Erythroblast (primary cell): ENCODE measurements around the gene MT1M.
A peak's percentile ranks its signal among the peaks of the same experiment; 100 is the strongest.
"Not testable (repeated sequence)": the region's sequence is repeated elsewhere in the genome, so short reads cannot be mapped to it uniquely, and the experiment has no call there.

Experiments
- DNase-seq, 2 experiments: peaks; one replicate each; lab custom pipeline; 2025; lab: John Stamatoyannopoulos, UW
- GATA1 ChIP-seq: IDR thresholded peaks from 2 replicates; pipeline ENCODE4 v1.6.1; 2011; ENCODE audit warnings: low read depth, mild to moderate bottlenecking, control low read depth, low read length, moderate library complexity
- POLR2A ChIP-seq: IDR thresholded peaks from 2 replicates; pipeline ENCODE4 v1.6.1; 2011; ENCODE audit warnings: mild to moderate bottlenecking, low read length

Gene MT1M

DNA sequence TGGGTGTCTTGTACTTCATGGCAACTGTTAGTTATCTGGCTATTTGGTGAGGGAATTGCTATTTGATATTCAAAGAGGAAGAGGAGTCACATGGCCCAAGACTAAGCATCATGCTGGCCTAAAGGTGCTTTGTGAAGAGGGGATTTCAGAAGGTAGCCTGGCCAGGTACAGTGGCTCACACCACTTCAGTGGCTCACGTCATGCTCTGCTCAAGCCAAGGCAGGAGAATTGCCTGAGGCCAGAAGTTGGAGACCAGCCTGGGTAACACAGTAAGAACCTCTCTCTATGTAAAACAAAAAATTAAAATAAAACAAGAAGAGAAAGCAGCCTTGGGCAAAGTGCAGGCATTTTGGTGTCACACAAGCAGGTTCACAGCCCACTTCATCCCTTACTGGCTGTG lies 12.9 kb downstream of the MT1M start:
- TF ChIP-seq POLR2A, result no peak
- TF ChIP-seq GATA1, result no peak
- DNase-seq, result no peak

DNA sequence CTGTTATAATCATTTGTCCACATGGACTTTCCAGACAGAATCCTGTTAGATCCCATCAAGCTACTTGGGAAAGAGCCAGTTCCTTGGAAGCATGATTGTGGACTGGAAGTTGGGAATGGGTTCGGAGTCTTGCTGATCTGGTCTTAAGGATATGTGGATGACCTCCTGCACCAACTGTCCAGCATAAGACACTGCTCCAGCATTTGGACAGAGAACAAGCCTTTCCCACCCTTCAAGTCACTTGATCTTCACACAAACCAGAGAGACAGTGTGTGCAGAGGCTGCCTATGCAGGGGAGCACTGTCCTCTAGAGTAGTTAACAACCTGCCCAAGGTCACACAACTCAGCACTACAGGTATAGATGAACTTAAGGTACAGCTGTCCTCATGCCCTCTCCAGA lies 13.4 kb downstream of the MT1M start:
- TF ChIP-seq GATA1, result no peak
- no peak for TF ChIP-seq POLR2A

DNA sequence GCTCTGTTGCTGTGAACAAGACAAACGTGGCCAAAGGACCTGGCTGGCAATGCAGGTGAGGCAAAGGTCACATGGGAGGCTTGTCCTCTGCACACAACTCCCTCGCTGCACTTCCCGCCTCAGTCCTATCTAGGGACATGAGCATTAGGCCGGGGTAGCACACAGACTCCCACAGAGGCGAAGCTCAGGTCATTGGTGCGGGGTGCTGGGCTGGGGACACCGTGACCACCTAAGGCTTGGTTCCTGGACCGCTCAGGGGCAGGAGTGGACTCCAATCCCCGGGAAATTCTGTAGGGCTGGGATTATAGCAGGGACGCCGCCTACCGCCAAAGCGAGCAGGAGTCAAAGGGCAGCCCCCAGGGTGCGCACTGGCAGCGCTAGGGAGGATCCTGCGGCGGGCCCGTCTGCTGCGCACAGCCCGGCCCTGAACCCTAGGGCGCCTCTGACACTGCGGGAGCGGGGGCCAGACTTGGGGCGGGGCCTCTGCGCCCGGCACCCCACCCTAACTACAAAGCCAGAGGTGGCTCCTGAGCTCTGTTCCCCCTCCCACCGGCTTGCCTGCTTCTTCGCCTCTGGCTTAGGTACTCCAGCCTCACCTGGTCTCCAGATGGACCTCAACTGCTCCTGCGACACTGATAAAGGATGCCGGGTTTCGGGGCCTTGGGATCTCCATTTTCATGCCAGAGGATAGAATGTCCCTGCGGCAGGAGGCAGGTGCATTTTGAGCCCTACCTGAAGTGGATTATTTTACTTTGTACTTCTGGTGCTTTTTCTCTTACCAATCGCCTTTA lies 15.4 kb downstream of the MT1M start:
- no peak for DNase-seq

More for the DNA sequence above, 13.4 kb downstream of the MT1M start:
- DNase-seq, result no peak

DNA sequence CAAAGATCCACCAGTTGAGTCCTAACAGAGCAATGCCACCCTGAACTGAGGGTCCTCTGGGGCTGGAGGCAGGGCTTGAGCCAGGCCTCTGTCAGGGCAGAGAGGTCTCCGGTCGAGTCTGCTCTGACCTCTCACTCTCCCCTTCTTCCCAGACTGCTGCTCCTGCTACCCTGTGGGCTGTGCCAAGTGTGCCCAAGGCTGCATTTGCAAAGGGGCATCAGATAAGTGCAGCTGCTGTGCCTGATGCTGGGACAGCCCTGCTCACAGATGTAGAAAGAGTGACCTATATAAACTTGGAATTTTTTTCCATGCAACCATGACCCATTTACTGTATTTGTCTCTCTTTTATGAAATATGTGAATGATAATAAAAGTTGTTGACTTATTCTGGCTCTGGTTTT lies 16.8 kb downstream of the MT1M start:
- no peak for DNase-seq
- no peak for TF ChIP-seq POLR2A
- no peak for TF ChIP-seq GATA1

More for the DNA sequence above, 15.4 kb downstream of the MT1M start:
- TF ChIP-seq POLR2A (no peak), GATA1 (no peak)

DNA sequence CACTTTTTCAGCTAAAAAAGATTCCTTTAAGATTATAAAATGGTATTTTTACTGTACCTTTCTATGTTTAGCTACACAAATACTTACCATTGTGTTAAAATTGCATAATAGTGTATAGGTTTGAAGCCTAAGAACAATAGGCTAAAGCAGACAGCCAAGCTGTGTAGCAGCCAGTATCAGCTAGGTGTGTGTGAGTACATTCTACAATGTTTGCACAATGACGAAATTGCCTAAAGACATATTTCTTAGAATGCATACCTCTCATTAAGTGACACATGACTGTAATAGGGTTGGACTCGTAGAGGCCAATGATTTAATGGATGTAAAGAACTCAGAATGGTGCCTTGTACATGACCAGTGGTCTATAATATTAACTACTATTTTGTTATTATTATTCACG lies 17.4 kb downstream of the MT1M start:
- TF ChIP-seq GATA1 (no peak), POLR2A (no peak)
- no peak for DNase-seq

DNA sequence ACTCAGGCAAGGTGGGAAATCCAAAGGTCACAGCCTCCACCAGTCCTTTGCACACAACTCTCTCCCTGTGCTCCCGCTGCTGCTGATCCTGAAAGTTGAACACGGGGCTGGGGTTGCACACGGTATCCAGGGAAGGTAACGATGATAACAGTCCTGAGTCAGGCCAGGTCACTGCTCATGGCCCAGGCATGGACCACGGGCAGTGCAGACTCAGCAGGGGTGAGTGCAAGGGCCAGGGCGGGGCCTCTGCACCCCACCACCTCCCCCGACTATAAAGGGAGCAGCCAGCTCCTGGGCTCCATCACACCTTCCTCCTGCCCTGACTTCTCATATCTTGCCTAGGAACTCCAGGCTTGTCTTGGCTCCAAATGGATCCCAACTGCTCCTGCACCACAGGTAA lies 19.1 kb downstream of the MT1M start, which contains the start of gene MT1B:
Gene MT1B (plus strand): TSS at position 301 of the 400 bp plus-strand sequence. CDS start 68 bp downstream, at position 369.
- DNase-seq, result no peak
- TF ChIP-seq GATA1, result no peak
- TF ChIP-seq POLR2A, result no peak

DNA sequence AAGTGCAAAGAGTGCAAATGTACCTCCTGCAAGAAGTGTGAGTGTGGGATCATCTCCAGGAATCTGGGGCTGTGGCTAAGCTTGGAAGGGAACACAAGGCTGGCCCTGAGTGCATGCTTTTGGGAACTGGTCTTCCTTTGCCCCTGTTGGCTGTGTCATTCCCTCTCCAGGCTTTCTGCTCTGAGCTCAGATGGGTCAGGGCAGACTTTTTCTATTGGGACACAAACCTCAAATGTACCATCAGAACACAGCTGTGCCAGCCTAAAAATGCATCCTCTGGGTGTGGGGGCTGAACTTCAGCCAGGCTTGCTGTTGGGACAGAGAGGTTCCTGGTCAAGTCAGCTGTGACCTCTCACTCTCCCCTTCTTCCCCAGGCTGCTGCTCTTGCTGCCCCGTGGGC lies 20.1 kb downstream of the MT1M start:
- TF ChIP-seq POLR2A, result no peak
- TF ChIP-seq GATA1, result no peak
- no peak for DNase-seq

DNA sequence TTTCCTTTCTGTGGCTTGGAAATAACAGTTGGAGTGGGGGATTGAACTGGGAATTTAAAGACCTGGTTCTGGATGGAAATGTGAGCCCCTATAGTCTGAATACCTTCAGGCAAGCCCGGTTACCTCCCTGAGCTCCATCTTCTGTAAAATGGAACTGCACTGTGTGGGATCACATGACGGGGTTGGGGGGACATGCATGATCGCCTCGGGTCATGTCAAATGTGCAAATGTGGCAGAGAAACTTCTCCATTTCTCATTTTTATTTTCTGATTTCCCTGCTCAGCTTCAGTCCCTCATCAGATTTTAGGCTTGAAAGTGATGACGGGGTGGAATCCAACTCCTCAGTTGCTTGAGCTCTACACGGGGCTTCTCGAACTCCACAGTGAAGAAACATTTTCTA lies 20.8 kb downstream of the MT1M start:
- DNase-seq, result no peak
- TF ChIP-seq GATA1, result no peak
- TF ChIP-seq POLR2A, result no peak

DNA sequence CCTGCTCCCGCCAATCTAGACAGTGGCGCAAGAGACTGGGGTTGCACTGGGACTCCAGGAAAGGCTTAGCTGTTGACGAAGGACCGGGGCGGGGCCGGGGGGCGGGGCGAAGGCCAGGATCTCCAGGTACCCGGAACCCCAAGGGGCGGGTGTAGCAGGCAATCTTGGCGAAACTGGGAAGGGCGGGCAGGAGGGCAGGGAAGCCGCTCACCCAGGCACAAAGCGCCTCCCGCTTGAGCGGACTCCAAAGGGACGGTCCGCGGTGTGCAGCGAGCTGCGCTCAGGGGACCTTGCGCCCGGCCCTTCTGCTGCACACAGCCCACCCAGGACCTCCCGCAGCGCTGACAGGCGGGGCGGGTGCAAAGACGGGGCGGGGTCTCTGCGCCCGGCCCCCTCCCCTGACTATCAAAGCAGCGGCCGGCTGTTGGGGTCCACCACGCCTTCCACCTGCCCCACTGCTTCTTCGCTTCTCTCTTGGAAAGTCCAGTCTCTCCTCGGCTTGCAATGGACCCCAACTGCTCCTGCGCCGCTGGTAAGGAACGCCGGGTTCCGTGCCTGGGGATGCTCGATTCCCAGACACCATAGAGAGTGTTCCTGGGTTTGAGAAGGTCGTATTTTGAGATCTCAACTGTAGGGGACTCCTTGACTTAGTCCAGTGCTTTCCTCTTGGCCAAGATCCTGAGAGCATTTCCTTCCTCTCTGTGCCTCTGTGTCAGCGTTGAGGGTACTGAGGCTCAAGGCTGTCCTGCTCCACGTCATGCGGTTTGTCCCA lies 25.3 kb downstream of the MT1M start, which contains the start of gene MT1F:
Gene MT1F (plus strand): TSS at position 405 of the 772 bp plus-strand sequence. CDS start 100 bp downstream, at position 505.
- DNase-seq, result peak; percentile 9 to 33
- TF ChIP-seq GATA1, result no peak
- TF ChIP-seq POLR2A, result no peak

DNA sequence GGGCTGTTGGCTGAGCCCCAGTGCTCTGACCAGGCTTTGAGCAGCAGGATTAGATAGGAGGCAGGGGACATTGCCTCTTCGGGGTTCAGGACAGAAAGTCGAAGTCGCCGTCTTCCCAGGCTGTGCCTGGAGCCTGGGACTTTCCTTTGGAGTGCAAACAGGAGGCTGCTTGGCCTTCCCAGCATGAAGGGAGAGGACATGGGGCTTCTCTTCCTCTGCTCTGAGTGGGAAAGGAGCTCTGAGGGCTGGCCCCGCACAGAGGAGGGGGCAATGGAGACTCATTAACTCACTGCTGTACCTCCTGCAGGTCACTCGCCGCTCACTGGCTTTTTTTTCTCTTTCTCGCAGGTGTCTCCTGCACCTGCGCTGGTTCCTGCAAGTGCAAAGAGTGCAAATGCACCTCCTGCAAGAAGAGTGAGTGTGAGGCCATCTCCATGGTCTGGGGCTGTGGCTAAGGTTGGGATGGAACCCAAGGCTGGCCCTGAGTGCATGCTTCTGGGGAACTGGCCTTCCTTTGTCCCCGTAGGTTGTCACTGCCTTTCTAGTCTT lies 25.9 kb downstream of the MT1M start:
- TF ChIP-seq POLR2A (no peak), GATA1 (no peak)
- DNase-seq, result no peak

DNA sequence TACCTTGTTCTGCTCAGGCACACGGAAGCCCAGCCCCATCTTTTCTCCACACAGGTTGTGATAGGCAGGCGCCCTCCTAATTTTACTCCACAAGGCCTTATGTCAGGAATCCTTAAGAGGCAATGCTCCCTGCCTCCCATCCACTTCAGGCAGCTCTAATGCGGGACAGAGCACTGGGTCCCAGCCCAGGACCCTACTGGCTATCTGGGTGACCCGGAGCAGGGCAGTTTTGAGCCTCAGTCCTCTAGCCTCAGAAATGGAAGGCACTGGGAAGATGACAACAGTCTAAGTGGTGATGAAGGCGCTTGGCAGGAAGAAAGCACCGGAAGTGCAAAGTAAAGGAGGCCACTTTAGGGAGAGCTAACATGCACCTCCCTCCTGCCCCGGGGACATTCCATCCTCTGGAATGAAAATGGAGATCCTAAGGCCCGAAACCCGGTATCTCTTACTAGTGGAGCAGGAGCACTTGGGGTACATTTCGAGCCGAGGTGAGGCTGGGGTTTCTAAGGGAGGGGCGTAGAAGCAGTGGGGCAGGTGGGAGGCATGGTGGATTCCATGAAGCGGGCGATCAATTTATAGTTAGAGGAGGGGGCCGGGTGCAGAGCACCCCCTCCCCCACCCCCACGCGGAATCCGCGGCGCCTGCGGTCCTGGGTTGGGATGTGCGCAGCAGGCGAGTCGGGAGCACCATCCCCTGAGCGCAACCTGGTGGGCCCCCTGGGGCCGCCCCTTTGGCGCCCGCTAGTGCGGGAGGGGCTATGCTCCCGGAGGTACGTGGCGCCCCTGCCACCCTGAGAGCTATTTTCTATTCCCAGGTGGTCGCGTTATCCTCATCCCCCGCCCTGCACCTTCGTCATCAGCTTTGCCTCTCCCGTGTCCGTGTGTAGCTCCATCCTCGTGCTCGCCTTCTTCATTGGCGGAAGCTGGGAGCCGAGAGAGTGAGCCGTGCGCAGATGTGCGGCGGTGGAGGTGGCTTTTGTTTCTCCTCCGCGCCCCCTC lies 30.2 kb downstream of the MT1M start:
- no peak for DNase-seq

DNA sequence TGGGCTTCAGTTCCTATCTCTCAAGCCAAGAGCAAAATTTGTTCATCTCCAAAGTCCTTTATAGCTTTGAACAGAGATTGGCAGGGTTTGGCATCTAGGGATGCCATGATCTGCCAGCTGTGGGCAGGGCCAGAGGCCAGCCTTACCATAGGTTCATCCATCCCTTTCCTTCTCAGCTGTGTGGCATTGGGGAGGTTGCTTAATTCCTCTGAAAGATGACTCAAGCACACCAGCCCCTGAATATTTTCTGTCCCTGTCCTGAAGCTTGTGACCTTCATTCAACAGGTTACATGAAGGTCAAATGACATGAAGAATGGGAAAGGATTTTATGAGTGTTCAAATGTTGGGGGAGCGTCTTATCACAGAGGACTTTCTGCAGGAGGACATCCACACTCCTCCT lies 32.0 kb downstream of the MT1M start:
- DNase-seq, result no peak
- TF ChIP-seq POLR2A (no peak), GATA1 (no peak)

More for the DNA sequence above, 30.2 kb downstream of the MT1M start:
- TF ChIP-seq POLR2A (no peak), GATA1 (no peak)

DNA sequence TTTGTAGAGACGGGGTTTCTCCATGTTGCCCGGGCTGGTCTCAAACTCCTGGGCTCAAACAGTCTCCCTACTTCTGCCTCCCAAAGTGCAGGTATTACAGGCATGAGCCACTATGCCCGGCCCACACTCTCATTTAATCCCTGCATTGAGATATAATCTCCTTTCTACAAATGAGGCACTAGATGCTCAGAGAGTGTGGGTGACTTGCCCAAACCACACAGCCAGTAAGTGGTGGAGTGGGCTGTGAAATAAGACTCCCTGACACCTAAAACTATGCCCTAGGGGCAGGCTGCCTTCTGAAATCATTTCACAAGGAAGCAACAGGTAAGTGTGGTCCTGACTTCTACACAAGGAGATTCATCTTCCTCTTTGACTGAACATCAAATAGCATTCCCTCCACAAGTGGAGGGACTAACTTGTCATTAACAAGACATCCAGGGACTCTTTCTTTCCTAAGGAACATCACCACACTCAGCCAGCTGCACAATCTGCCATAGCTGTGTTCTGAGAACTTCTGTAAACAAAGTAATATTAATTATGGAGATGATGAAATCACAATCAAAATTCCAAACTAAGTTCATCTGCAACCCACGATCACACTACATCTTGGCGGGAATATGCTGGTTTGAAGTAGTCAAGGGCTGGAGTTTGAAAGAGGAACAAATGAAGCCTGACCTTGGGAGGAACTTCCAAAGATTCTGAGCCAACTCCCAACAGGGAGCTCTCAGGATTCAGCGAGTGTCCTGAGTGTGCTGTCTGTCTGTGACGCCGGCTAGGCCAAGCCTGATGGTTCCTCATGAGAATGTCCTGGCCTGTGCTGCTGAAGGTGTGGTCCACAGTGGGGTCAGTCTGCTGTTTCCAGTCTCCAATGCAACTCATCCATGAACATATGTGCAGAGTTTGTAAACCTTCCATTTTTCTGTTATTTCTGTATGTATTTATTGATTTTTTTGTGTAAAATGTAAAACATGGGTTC lies 33.1 kb downstream of the MT1M start:
- not testable (repeated sequence) for DNase-seq
